ENCODE results near the gene SPEF1.

DNA sequence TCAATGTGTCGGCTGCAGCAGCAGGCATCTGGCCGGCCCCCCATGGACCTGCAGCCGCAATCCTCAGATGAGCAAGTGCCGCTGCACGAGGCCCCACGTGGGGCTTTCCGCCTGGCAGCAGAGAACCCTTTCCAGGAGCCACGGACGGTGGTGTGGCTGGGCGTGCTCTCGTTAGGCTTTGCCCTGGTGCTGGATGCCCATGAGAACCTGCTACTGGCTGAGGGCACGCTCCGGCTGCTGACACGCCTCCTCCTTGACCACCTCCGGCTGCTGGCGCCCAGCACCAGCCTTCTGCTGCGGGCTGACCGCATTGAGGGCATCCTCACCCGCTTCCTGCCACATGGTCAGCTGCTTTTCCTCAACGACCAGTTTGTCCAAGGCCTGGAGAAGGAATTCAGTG, 42.6 kb upstream of the SPEF1 start:
- TF ChIP-seq CTCF (IDR thresholded peaks at IDR 0.05) (no peak), POLR2A (IDR thresholded peaks at IDR 0.05) (no peak)
